WTC11 (cell line): ENCODE data around the gene ANKRD65. TPM values are rescaled to one million over a fixed set of nuclear protein-coding genes. Genes with fewer than 3 reads are reported as not detected.
"Not testable (repeated sequence)": the region's sequence is repeated elsewhere in the genome, so short reads cannot be mapped to it uniquely, and the experiment has no call there.

Experiments
- ATAC-seq: fragments of 200-7000 bp; cut with Tn5 transposase; 2 replicates; pipeline ENCODE4 v1.10.0; 2021; ENCODE audit warnings: mild to moderate bottlenecking, moderate library complexity
- CTCF ChIA-PET: fragments of 300-600 bp; sonication (Branson Sonifier 250); formaldehyde crosslinking; loops from one replicate; lab custom pipeline; 2021; ENCODE audit warnings: antibody characterized with exemption; lab: Charles Lee
- POLR2A ChIA-PET: fragments of 350-600 bp; sonication (Branson Sonifier 250); formaldehyde crosslinking; loops from one replicate; lab custom pipeline; 2021; ENCODE audit warnings: antibody characterized with exemption; lab: Charles Lee
- DNase-seq: peaks from one replicate; pipeline ENCODE4 v3.0.0; 2021; ENCODE audit warnings: low spot score
- H3K27ac Mint-ChIP-seq: 2 replicates; pipeline ENCODE4 v1.8.0; 2021; ENCODE audit warnings: mixed read lengths
- H3K27me3 Mint-ChIP-seq: 2 replicates; pipeline ENCODE4 v1.8.0; 2021; ENCODE audit warnings: low read depth, mild to moderate bottlenecking, moderate library complexity, mixed read lengths
- H3K36me3 Mint-ChIP-seq: 2 replicates; pipeline ENCODE4 v1.8.0; 2021; ENCODE audit warnings: mixed read lengths
- H3K4me1 Mint-ChIP-seq: 2 replicates; pipeline ENCODE4 v1.8.0; 2022; ENCODE audit warnings: mixed read lengths
- H3K4me3 Mint-ChIP-seq: 2 replicates; pipeline ENCODE4 v1.8.0; 2021; ENCODE audit warnings: mild to moderate bottlenecking, moderate library complexity, mixed read lengths
- H3K9me3 Mint-ChIP-seq: 2 replicates; pipeline ENCODE4 v1.8.0; 2021; ENCODE audit warnings: mixed read lengths
- FOXP1 ChIP-seq: sonication (generic); formaldehyde crosslinking; IDR thresholded peaks from 2 replicates; pipeline ENCODE4 v1.8.0; 2022; ENCODE audit warnings: missing genetic modification reagents, mild to moderate bottlenecking, moderate library complexity, borderline replicate concordance
- OVOL2 ChIP-seq: fragments of 250-450 bp; sonication (Bioruptor Pico); IDR thresholded peaks from 2 replicates; pipeline ENCODE4 v1.9.0; 2021; ENCODE audit warnings: mild to moderate bottlenecking, borderline replicate concordance
- TCF7 ChIP-seq: sonication (generic); formaldehyde crosslinking; IDR thresholded peaks from 2 replicates; pipeline ENCODE4 v1.8.0; 2022; ENCODE audit warnings: mild to moderate bottlenecking, low read depth, missing genetic modification reagents, moderate library complexity
- TEAD1 ChIP-seq: sonication (generic); formaldehyde crosslinking; IDR thresholded peaks from 2 replicates; pipeline ENCODE4 v1.8.0; 2022; ENCODE audit warnings: mild to moderate bottlenecking, missing genetic modification reagents
- TEAD4 ChIP-seq: sonication (generic); formaldehyde crosslinking; IDR thresholded peaks from 2 replicates; pipeline ENCODE4 v1.8.0; 2022; ENCODE audit warnings: mild to moderate bottlenecking, missing genetic modification reagents
- ZBTB21 ChIP-seq: sonication (generic); formaldehyde crosslinking; IDR thresholded peaks from 2 replicates; pipeline ENCODE4 v1.8.1; 2023; ENCODE audit warnings: mild to moderate bottlenecking, missing genetic modification reagents, borderline replicate concordance
- ZNF138 ChIP-seq: sonication (generic); formaldehyde crosslinking; conservative IDR thresholded peaks from 2 replicates; pipeline ENCODE4 v1.8.1; 2022; ENCODE audit warnings: mild to moderate bottlenecking, moderate library complexity, missing genetic modification reagents
- ZNF263 ChIP-seq: sonication (generic); formaldehyde crosslinking; IDR thresholded peaks from 2 replicates; pipeline ENCODE4 v1.8.1; 2022; ENCODE audit warnings: low read depth, mild to moderate bottlenecking, moderate library complexity, missing genetic modification reagents
- ZNF671 ChIP-seq: fragments of 250-450 bp; sonication (Bioruptor Pico); IDR thresholded peaks from 2 replicates; pipeline ENCODE4 v1.8.0; 2021; ENCODE audit warnings: mild to moderate bottlenecking
- total RNA-seq: library from RNA; stranded (reverse); gene quantifications from 3 replicates; pipeline ENCODE4 v1.2.3, GENCODE V29; 2021
- TF ChIP-seq, protein P1 (sequence below): sonication (generic); formaldehyde crosslinking; IDR thresholded peaks from 2 replicates; pipeline ENCODE4 v1.8.1; 2023; ENCODE audit warnings: mild to moderate bottlenecking, missing genetic modification reagents, borderline replicate concordance
- TF ChIP-seq, protein P2 (sequence below): fragments of 250-450 bp; sonication (Bioruptor Pico); IDR thresholded peaks from 2 replicates; pipeline ENCODE4 v2.1.2; 2022; ENCODE audit warnings: mild to moderate bottlenecking, moderate library complexity
- TF ChIP-seq, protein P3 (sequence below): sonication (generic); formaldehyde crosslinking; IDR thresholded peaks from 2 replicates; pipeline ENCODE4 v1.8.0; 2023; ENCODE audit warnings: missing genetic modification reagents
- TF ChIP-seq, protein P4 (sequence below): sonication (generic); formaldehyde crosslinking; IDR thresholded peaks from 2 replicates; pipeline ENCODE4 v1.8.0; 2022; ENCODE audit warnings: mild to moderate bottlenecking, missing genetic modification reagents
- TF ChIP-seq, protein P5 (sequence below): sonication (generic); formaldehyde crosslinking; IDR thresholded peaks from 2 replicates; pipeline ENCODE4 v1.8.0; 2023; ENCODE audit warnings: missing genetic modification reagents, mild to moderate bottlenecking, borderline replicate concordance

The ANKRD65 gene
- total RNA-seq, 1 experiment from 2014 or later, result 1.9 TPM

DNA sequence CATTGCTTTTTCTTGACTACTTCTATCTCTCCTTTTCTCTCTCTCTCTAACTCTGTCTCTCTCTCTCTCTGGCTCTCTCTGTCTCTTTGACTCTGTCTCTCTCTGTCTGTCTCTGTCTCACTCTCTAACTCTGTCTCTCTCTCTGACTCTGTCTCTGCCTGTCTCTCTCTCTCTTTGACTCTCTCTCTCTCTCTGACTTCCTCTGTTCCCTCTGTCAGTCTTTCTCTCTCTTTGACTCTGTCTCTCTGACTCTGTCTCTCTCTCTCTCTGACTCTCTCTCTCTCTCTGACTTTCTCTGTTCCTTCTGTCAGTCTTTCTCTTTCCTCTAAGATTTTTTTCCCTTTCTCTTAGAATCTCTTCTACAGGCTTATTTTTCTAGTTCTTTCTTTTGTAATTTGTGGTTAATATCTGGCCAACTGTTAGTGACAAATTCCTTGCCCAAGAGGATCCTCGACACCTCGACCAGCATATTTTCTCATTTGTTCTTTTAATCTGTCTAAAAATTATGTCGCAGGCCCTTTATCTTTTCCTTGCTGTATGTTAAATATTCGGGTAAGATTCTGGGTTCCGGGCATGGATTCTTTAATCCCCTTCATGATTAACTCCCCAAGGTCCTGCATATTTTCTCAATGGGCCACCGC lies 28.1 kb upstream of the ANKRD65 start, which contains the start of gene ATAD3C:
Gene ATAD3C, plus strand, starts transcription at position 591 of the 641 bp plus-strand sequence. CDS start 995 bp downstream, outside the sequence.
- Mint-ChIP-seq H3K4me1 (no peaks in the 10 kb centered on the region), H3K4me3 (no peak within 1 kb of the TSS)
- CTCF ChIA-PET, result interaction anchor here (1.0 kb wide), 1 partner anchor 47 kb away, joined by 3 read pairs; no protein-coding TSS in a partner anchor

DNA sequence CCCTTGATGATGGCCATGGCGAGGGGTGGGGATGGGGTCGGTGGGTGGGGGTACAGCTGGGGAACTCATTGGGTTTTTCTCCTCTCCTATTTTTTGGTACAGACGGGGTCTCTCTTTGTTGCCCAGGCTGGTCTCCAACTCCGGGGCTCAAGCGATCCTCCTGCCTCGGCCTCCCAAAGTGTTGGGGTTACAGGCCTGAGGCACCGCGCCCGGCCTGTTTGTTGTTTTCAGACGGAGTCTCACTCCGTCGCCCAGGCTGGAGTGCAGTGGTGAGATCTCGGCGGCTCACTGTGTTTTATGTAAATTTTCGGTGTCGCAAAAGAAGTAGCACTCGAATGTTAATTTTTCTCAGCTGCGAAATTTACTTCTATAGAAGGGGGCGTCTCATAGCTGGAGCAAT lies 25.6 kb upstream of the ANKRD65 start:
- H3K4me3 Mint-ChIP-seq, H3K4me1 Mint-ChIP-seq, H3K36me3 Mint-ChIP-seq, H3K27me3 Mint-ChIP-seq, DNase-seq, CTCF ChIA-PET, H3K9me3 Mint-ChIP-seq, ATAC-seq, POLR2A ChIA-PET, H3K27ac Mint-ChIP-seq: not testable (repeated sequence)

More for the DNA sequence above, 28.1 kb upstream of the ANKRD65 start, which contains the start of gene ATAD3C:
- ATAC-seq (no peak), DNase-seq (no peak)
- Mint-ChIP-seq H3K9me3 (no peaks in the 10 kb centered on the region), H3K27ac (no peak within 1 kb of the TSS), H3K36me3 (no peaks in the 10 kb centered on the region), H3K27me3 (peaks cover 4% of the 10 kb centered on the region)
- no peak for TF ChIP-seq TEAD4
- TF ChIP-seq ZNF671 (CRISPR knock-in tag), result no peak
- TF ChIP-seq, protein P1, sequence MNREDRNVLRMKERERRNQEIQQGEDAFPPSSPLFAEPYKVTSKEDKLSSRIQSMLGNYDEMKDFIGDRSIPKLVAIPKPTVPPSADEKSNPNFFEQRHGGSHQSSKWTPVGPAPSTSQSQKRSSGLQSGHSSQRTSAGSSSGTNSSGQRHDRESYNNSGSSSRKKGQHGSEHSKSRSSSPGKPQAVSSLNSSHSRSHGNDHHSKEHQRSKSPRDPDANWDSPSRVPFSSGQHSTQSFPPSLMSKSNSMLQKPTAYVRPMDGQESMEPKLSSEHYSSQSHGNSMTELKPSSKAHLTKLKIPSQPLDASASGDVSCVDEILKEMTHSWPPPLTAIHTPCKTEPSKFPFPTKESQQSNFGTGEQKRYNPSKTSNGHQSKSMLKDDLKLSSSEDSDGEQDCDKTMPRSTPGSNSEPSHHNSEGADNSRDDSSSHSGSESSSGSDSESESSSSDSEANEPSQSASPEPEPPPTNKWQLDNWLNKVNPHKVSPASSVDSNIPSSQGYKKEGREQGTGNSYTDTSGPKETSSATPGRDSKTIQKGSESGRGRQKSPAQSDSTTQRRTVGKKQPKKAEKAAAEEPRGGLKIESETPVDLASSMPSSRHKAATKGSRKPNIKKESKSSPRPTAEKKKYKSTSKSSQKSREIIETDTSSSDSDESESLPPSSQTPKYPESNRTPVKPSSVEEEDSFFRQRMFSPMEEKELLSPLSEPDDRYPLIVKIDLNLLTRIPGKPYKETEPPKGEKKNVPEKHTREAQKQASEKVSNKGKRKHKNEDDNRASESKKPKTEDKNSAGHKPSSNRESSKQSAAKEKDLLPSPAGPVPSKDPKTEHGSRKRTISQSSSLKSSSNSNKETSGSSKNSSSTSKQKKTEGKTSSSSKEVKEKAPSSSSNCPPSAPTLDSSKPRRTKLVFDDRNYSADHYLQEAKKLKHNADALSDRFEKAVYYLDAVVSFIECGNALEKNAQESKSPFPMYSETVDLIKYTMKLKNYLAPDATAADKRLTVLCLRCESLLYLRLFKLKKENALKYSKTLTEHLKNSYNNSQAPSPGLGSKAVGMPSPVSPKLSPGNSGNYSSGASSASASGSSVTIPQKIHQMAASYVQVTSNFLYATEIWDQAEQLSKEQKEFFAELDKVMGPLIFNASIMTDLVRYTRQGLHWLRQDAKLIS, result no peak
- no peak for TF ChIP-seq ZNF263 (CRISPR knock-in tag)
- TF ChIP-seq, protein P2, sequence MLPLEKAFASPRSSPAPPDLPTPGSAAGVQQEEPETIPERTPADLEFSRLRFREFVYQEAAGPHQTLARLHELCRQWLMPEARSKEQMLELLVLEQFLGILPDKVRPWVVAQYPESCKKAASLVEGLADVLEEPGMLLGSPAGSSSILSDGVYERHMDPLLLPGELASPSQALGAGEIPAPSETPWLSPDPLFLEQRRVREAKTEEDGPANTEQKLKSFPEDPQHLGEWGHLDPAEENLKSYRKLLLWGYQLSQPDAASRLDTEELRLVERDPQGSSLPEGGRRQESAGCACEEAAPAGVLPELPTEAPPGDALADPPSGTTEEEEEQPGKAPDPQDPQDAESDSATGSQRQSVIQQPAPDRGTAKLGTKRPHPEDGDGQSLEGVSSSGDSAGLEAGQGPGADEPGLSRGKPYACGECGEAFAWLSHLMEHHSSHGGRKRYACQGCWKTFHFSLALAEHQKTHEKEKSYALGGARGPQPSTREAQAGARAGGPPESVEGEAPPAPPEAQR (CRISPR knock-in tag), result no peak
- TF ChIP-seq, protein P3, sequence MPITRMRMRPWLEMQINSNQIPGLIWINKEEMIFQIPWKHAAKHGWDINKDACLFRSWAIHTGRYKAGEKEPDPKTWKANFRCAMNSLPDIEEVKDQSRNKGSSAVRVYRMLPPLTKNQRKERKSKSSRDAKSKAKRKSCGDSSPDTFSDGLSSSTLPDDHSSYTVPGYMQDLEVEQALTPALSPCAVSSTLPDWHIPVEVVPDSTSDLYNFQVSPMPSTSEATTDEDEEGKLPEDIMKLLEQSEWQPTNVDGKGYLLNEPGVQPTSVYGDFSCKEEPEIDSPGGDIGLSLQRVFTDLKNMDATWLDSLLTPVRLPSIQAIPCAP, result no peak
- TF ChIP-seq OVOL2, result no peak
- no peak for TF ChIP-seq FOXP1 (CRISPR knock-in tag)
- TF ChIP-seq, protein P4, sequence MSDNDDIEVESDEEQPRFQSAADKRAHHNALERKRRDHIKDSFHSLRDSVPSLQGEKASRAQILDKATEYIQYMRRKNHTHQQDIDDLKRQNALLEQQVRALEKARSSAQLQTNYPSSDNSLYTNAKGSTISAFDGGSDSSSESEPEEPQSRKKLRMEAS (CRISPR knock-in tag), result no peak
- TF ChIP-seq TCF7, result no peak
- TF ChIP-seq ZBTB21, result no peak
- POLR2A ChIA-PET, result no interaction called here

DNA sequence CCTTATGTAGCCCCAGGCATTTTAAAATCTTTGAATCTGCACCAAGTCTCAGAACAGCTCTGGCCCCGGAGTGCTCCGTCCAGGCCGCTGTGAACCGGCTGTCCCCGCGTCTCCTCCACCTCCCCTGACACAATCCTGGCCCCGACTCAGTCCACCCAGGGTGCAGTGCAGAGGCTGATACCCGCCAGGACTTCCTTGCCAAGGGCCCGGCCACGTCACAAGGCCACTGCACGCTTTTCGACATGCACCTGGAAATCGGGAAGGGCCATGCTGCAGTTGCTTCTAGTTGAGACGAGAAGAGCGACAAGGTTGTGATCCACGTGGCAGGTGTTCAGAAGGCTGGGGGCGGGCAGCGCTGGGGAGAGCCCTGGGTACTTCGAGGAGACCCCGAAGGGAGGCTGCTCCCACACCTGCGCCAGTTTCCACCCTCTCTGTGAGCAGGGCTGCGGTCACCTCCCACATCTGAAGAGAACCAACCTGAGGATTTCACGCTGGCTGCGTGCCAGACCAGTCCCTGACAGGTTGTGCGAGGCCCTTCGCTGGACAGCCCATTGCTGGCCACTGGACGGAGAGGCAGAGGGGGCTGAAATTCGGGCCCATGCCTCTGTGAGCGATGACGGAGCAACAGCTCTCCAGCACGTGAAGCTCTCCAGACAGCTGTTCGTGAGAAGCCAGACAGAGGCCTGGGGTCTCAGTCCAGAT lies 21.1 kb upstream of the ANKRD65 start:
- ChIA-PET POLR2A (no interaction called here), CTCF (interaction anchor here (0.9 to 1.9 kb wide), 4 partner anchors 12 to 47 kb away, joined by 3 to 11 read pairs (median 6); partner anchors contain the start of gene CCNL2)
- no peak for ATAC-seq
- H3K36me3 Mint-ChIP-seq, result no peaks in the 10 kb centered on the region
- no peak overlapping the region for H3K4me3 Mint-ChIP-seq
- H3K9me3 Mint-ChIP-seq, result no peaks in the 10 kb centered on the region
- no peak overlapping the region for H3K27ac Mint-ChIP-seq
- H3K4me1 Mint-ChIP-seq, result 0 out of 2 replicates have a peak, but pooled peaks cover 3% of the 10 kb centered on the region
- TF ChIP-seq, protein P5, sequence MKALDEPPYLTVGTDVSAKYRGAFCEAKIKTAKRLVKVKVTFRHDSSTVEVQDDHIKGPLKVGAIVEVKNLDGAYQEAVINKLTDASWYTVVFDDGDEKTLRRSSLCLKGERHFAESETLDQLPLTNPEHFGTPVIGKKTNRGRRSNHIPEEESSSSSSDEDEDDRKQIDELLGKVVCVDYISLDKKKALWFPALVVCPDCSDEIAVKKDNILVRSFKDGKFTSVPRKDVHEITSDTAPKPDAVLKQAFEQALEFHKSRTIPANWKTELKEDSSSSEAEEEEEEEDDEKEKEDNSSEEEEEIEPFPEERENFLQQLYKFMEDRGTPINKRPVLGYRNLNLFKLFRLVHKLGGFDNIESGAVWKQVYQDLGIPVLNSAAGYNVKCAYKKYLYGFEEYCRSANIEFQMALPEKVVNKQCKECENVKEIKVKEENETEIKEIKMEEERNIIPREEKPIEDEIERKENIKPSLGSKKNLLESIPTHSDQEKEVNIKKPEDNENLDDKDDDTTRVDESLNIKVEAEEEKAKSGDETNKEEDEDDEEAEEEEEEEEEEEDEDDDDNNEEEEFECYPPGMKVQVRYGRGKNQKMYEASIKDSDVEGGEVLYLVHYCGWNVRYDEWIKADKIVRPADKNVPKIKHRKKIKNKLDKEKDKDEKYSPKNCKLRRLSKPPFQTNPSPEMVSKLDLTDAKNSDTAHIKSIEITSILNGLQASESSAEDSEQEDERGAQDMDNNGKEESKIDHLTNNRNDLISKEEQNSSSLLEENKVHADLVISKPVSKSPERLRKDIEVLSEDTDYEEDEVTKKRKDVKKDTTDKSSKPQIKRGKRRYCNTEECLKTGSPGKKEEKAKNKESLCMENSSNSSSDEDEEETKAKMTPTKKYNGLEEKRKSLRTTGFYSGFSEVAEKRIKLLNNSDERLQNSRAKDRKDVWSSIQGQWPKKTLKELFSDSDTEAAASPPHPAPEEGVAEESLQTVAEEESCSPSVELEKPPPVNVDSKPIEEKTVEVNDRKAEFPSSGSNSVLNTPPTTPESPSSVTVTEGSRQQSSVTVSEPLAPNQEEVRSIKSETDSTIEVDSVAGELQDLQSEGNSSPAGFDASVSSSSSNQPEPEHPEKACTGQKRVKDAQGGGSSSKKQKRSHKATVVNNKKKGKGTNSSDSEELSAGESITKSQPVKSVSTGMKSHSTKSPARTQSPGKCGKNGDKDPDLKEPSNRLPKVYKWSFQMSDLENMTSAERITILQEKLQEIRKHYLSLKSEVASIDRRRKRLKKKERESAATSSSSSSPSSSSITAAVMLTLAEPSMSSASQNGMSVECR (CRISPR knock-in tag), result no peak
- no peak for TF ChIP-seq TEAD1
- TF ChIP-seq ZNF138, result no peak
- 0 out of 2 replicates have a peak, but pooled peaks have one; percentile 28 for TF ChIP-seq ZNF263 (CRISPR knock-in tag)
- DNase-seq, result no peak
- H3K27me3 Mint-ChIP-seq, result no peaks in the 10 kb centered on the region; the same call in 1 of the 2 replicates
